ENCODE results near the gene TMEM50B.
"Not testable (repeated sequence)": the region's sequence is repeated elsewhere in the genome, so short reads cannot be mapped to it uniquely, and the experiment has no call there.

The TMEM50B gene

GRCh38 chr21:33477066-33477465, 2.7 kb downstream of the TMEM50B start:
- no peak for DNase-seq

DNA sequence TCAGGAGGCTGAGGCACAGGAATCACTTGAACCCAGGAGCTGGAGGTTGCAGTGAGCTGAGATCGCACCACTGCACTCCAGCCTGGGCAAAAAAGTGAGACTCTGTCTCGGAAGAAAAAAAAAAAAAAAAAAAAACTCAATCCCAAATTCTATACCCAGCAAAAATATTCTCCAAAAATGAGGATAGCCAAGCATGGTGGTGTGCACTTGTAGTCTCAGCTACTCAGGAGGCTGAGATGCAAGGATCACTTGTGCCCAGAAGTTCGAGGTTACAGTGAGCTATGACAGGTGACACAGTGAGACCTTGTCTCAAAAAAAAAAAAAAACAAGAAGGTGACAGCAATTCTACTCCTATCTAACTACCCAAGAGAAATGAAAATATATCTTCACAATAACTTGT, 6.4 kb downstream of the TMEM50B start:
- DNase-seq: no peak

- DNase-seq: no peak
Measured at GRCh38 chr21:33470701-33471100, 9.1 kb downstream of the TMEM50B start.

DNA sequence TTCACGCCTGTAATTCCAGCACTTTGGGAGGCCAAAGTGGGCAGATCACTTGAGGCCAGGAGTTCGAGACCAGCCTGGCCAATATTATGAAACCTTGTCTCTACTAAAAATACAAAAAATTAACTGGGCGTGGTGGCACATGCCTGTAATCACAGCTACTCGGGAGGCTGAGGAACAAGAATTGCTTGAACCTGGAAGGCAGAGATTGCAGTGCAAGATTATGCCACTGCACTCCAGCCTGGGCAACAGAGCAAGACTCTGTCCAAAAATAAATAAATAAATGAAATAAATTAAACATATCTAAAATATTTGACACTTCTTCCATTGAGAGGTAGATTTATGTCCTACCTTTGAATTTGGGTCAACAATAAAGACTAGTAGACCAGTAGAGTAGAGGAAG, 10.6 kb downstream of the TMEM50B start:
- not testable (repeated sequence) for DNase-seq

DNA sequence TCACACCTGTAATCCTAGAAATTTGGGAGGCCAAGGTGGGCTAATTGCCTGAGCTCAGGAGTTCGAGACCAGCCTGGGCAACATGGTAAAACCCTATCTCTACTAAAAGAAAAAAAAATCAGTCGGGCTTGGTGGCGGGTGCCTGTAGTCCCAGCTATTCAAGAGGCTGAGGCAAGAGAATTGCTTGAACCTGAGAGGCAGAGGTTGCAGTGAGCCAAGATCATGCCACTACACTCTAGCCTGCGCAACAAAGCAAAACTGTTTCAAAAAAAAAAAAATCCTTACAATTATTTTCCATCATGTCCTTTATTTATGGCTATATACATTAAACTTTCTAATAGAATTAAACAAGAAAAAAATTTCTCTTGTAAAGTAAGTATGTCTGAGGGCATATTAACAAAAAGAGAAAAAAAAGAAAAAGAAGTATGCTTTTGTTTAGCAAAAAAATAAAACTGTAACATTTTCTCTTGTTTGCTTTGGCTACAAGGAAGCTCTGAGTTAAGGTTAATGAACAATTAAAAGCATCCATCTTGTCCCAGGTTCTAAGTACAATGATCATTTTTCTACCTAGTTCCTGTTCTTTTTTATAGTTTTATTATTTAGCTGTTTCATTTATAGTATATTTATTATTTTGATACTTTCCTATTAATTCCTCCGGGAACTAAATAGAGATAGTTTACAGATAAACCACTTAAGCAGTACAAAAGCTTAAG, 18.1 kb downstream of the TMEM50B start:
- no peak for DNase-seq

DNA sequence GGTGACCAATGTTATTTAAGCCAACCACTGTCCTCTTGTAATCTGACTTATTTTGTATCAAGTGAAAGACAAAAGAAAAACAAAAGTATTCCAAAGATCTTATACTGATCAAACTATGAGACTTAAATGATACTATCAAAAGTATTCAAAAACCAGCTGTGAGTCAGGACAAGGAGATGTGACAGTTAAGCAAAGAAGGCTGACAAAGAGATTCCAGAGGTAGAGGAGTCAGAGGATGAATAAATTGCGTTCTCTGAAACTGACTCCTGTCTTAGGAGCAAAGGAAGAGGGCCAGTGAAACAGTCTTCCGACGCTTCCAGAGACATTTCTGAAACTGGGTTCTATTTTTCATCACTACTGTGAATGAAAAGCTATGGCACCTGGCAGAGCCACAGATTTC, 20.9 kb downstream of the TMEM50B start:
- no peak for DNase-seq

DNA sequence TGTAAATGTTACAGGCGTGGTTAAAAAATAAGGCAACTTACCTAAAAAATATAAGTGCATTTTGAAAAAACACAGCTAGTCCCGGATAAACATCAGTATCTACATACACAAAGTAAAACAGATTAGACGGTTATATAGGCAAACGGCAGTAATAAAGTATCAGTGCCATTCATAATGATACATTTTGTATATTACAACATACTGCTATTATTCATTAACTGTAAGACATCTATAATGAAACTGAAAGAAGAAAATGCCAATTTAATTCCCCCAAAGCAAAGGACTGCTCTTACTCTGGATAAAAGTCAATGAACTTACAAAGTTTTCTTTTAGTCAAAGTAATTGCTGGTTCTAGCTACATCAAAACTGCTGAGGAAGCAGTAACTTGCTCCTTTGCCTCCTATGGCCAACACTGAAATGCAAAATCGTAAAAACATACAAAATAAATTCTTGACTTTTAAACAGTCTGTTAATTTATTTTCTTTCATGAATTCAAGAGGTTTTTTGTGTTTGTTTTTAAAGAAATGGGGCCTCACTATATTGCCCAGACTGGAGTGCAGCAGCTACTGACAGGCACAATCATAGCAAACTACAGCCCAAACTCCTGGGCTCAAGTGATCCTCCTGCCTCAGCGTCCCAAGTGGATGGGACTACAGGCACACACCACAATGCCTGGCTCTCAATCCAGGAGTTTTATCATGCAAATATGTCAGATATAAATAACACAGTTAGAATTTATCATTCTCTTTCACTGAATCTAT, 23.9 kb downstream of the TMEM50B start:
- no peak for DNase-seq

- DNase-seq: no peak
Measured at GRCh38 chr21:33452362-33452761, 27.4 kb downstream of the TMEM50B start.

GRCh38 chr21:33451634-33452071, 28.1 kb downstream of the TMEM50B start:
- DNase-seq: no peak

- no peak for DNase-seq
Measured at GRCh38 chr21:33449616-33450015, 30.2 kb downstream of the TMEM50B start.

GRCh38 chr21:33446620-33447019, 33.2 kb downstream of the TMEM50B start:
- not testable (repeated sequence) for DNase-seq

DNA sequence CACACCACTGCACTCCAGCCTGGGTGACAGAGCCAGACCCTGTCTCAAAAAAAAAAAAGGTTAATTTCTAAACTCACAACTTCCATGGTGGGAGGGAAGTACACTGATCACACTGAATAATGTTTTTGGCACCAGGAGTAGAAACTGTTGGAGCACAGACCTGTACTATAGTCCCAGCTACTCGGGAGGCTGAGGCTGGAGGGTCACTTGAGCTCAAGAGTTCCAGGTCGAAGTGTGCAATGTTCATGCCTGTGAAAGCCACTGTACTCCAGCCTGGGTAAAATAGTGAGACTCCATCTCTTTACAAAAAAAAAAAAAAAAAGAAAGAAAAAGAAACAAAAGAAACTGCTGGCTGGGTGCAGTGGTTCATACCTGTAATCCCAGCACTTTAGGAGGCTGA, 35.3 kb downstream of the TMEM50B start:
- no peak for DNase-seq

DNA sequence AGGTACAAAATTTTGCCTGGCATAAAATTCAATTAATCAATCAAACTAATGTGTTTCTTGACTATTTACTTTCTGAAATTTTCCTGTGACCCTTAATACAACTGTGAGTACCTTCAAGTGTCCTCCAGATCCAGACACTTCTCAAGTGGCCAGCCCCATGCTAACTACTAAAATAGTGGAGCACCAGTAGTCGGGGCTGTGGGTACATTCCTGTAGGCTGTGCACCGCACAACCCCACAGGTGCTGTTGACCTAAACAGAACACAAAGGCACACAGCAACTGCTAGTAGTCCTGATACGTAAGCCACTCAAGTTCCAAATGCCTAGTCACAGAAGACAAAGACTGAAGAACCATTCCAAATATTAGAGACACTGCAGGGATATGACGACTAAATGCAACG, 36.6 kb downstream of the TMEM50B start:
- no peak for DNase-seq

GRCh38 chr21:33441489-33442477, 38.0 kb downstream of the TMEM50B start:
- DNase-seq: no peak

DNA sequence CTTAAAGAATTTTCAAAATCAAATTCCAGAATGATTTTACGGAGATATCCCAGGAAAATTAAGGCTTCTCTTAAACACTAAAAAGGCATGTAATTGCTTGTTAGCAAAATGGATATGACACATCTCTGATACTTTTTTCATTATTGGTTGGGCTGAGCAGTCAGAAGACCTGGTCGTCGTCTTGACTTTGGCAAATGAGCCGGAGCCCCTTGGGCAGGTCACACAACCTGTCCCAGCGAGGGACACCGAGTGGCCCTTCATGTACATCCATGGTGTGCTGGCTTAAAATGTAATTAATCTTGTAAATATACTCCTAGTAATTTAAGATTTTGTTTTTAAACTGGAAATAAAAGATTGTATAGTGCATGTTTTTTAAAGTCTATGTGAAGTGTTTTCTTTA, 42.6 kb downstream of the TMEM50B start:
- DNase-seq: no peak

DNA sequence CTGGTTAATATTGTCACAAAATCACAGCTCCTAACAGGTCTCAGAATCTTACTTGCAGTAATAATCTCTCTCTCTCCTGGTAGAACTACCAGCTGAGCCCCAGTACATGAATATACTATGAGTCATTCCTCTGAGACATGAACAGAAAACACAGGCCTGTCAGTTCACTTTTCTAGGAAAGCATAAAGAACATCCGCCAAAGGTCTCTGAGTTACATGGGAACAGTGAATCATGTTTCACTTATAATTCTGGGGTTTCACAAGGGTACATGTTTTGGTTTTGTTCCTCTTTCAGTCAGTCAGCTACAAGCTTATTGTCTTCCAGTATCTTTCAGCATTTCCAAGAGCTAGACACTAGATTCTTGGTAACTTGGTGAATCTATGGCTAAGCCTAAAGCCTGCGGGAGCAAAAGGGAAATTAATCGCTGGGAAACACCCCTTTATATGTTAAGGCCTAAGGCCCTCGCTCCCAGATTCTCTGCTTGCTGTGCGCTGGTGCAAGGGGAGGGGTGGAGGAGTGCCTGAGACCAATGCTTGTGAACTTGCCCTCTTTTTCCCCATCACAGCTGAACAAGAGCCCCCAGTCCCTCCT, 44.9 kb downstream of the TMEM50B start:
- DNase-seq: peak; percentile 7 to 97

DNA sequence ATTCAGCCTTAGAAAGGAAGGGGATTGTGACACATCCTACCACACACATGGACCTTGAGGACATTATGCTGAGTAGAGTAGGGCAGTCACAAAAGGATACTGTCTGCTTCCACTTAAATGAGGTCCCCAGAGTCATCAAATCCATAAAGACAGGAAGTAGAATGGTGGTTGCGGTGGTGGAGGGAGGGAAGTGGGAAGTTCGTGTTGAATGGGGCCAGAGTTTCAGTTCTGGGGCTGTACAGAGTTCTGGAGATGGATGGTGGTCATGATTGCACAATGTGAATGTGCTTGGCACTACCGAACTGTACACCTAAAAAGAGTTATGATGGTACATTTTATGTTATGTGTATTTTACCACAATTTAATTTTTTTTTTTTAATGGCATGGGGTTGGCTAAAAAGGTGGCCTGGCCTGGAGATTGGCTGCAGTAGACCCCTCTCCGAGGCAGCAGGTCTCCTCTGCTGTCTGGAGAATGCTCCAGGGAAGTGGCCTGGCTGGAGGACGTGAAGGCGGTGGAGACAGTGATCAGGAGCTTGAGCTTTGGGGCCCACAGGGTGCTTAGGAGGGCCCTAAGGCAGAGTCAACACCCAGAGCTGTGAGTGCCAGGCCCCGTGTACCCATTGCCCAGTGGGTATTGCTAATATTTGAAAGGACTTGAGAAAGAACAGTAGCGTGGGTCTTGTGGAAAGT, 46.2 kb downstream of the TMEM50B start:
- no peak for DNase-seq

DNA sequence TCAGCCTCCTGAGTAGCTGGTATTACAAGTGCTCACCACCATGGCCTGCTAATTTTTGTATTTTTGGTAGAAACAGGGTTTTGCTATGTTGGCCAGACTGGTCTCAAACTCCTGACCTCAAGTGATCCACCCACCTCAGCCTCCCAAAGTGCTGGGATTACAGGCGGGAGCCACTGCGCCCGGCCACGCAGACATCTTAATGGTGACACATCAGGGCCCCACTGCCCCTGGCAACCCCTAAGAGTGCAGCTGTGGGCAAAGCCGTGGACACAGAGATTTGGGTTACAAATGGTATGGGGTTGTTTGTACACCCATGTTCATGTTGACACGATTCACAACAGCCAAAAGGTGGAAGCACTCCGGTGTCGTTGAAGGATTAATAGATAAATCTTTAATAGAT, 46.8 kb downstream of the TMEM50B start:
- DNase-seq: no peak

DNA sequence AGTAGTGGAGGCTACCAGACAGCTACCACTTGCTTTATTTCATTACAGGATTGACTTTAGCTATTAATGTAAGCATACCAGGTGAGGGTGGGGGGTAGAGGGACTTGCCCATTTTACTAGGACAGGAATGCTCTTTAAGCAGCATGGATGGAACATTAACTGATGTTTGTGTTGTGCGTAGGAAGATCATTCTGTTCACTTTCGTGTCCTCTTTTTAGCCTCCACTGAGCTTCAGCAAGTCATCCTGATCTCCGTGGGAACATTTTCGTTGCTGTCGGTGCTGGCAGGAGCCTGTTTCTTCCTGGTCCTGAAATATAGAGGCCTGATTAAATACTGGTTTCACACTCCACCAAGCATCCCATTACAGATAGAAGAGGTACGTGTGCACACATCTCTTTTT, 47.3 kb downstream of the TMEM50B start:
- DNase-seq: no peak

- DNase-seq: no peak
Measured at GRCh38 chr21:33430858-33431257, 48.9 kb downstream of the TMEM50B start.

DNA sequence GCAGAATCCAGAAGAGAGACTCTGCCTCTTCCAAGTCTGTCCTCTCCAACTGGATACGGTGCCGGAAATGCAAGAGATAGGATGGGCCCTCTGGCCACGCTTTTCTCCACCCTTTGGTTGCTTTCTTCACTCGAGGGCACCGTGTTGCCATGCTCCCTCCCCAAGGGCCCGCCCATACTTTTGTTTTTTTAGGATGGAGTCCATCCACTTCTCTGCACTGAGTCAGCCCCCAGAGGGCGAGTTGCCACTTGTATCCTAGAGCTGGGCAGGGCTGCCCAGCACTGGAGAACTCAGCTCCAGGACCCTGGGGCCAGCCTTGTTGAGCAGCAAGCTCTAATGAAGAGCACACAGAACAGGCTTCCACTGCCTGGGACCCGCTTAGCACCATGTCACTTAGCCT, 51.1 kb downstream of the TMEM50B start:
- DNase-seq: no peak

DNA sequence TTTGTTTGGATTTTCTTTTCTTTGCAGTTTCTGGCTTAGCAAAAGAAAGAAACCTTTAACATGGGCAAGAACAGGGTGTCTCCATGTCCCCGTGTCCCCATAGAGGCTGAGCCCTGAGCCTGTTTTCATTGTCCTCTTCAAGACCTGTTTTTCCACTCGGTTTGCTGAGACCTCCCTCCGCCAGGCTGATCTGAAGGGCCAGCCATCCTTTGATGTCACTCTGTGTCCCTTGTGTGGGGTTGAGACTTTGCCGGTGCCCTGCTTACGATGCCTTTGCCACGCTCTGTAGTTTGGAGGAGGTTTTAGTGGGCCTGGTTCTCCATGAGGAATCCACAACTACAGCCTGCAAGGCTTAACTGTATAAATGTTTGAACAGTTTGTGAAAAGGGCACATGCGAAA, 52.7 kb downstream of the TMEM50B start:
- no peak for DNase-seq
